Measurements from ENCODE around the gene PHLDA3.
"Not testable (repeated sequence)": the region's sequence is repeated elsewhere in the genome, so short reads cannot be mapped to it uniquely, and the experiment has no call there.

Gene PHLDA3

GRCh38 chr1:201503397-201504176, 34.6 kb upstream of the PHLDA3 start:
- no peak for DNase-seq

GRCh38 chr1:201502511-201502857, 33.5 kb upstream of the PHLDA3 start:
- no peak for DNase-seq

- DNase-seq, result no peak
Observed at GRCh38 chr1:201501812-201502510, 33.0 kb upstream of the PHLDA3 start.

- no peak for DNase-seq
Observed at GRCh38 chr1:201501144-201501543, 32.2 kb upstream of the PHLDA3 start.

- DNase-seq, result no peak
Observed at GRCh38 chr1:201500670-201501120, 31.7 kb upstream of the PHLDA3 start.

- DNase-seq, result no peak
Observed at GRCh38 chr1:201499795-201500669, 31.0 kb upstream of the PHLDA3 start.

- no peak for DNase-seq
Observed at GRCh38 chr1:201499191-201499590, 30.2 kb upstream of the PHLDA3 start.

- DNase-seq, result no peak
Observed at GRCh38 chr1:201498621-201499020, 29.6 kb upstream of the PHLDA3 start.

- no peak for DNase-seq
Observed at GRCh38 chr1:201497935-201498509, 29.0 kb upstream of the PHLDA3 start.

- DNase-seq, result no peak
Observed at GRCh38 chr1:201496296-201496690, 27.3 kb upstream of the PHLDA3 start.

GRCh38 chr1:201495551-201496295, 26.7 kb upstream of the PHLDA3 start:
- no peak for DNase-seq

GRCh38 chr1:201493757-201494617, 25.0 kb upstream of the PHLDA3 start:
- DNase-seq, result no peak

GRCh38 chr1:201493026-201493656, 24.2 kb upstream of the PHLDA3 start:
- DNase-seq, result not testable (repeated sequence)

GRCh38 chr1:201491896-201492511, 23.0 kb upstream of the PHLDA3 start:
- no peak for DNase-seq

- DNase-seq, result no peak
Observed at GRCh38 chr1:201490708-201491131, 21.7 kb upstream of the PHLDA3 start.

GRCh38 chr1:201489643-201490261, 20.8 kb upstream of the PHLDA3 start:
- DNase-seq, result no peak

GRCh38 chr1:201488830-201489589, 20.0 kb upstream of the PHLDA3 start:
- no peak for DNase-seq

GRCh38 chr1:201487742-201488141, 18.8 kb upstream of the PHLDA3 start:
- no peak for DNase-seq

- no peak for DNase-seq
Observed at GRCh38 chr1:201486187-201486586, 17.2 kb upstream of the PHLDA3 start.
